ES-I3 (cell line): ENCODE data around the gene ZNF823.

Experiments
- H3K36me3 ChIP-seq: 2 replicates; pipeline ENCODE4 v1.6.1; 2013; ENCODE audit warnings: mild to moderate bottlenecking, low read length, control low read depth, moderate library complexity; ENCODE audit not compliant: insufficient read depth
- H3K4me1 ChIP-seq: 2 replicates; pipeline ENCODE4 v1.6.1; 2013; ENCODE audit warnings: mild to moderate bottlenecking, control low read depth, low read length; ENCODE audit not compliant: insufficient read depth
- H3K9ac ChIP-seq: 2 replicates; pipeline ENCODE4 v1.6.1; 2013; ENCODE audit warnings: low read depth, mild to moderate bottlenecking, low read length, moderate library complexity
- H3K9me3 ChIP-seq: 2 replicates; pipeline ENCODE4 v1.6.1; 2013; ENCODE audit warnings: mild to moderate bottlenecking, low read length, moderate library complexity; ENCODE audit not compliant: control insufficient read depth, insufficient read depth

Gene ZNF823

GRCh38 chr19:11705474-11705873, 33.3 kb downstream of the ZNF823 start:
- no peaks in the 10 kb centered on the region for H3K4me1 ChIP-seq
- H3K9me3 ChIP-seq: no peaks in the 10 kb centered on the region
- no peaks in the 10 kb centered on the region for H3K36me3 ChIP-seq
- H3K9ac ChIP-seq: no peak overlapping the region

GRCh38 chr19:11704626-11705025, 34.1 kb downstream of the ZNF823 start:
- H3K4me1 ChIP-seq: no peaks in the 10 kb centered on the region
- no peaks in the 10 kb centered on the region for H3K9me3 ChIP-seq
- no peaks in the 10 kb centered on the region for H3K36me3 ChIP-seq
- no peak overlapping the region for H3K9ac ChIP-seq

- H3K36me3 ChIP-seq: no peaks in the 10 kb centered on the region
- H3K9ac ChIP-seq: no peak overlapping the region
- no peaks in the 10 kb centered on the region for H3K4me1 ChIP-seq
- H3K9me3 ChIP-seq: no peaks in the 10 kb centered on the region
Observed at GRCh38 chr19:11699931-11700794, 38.6 kb downstream of the ZNF823 start.

GRCh38 chr19:11698231-11698630, 40.5 kb downstream of the ZNF823 start:
- H3K9me3 ChIP-seq: no peaks in the 10 kb centered on the region

GRCh38 chr19:11697284-11697855, 41.4 kb downstream of the ZNF823 start:
- no peaks in the 10 kb centered on the region for H3K9me3 ChIP-seq
- no peaks in the 10 kb centered on the region for H3K36me3 ChIP-seq
- no peak overlapping the region for H3K9ac ChIP-seq
- no peaks in the 10 kb centered on the region for H3K4me1 ChIP-seq

More at GRCh38 chr19:11698231-11698630, 40.5 kb downstream of the ZNF823 start:
- no peaks in the 10 kb centered on the region for H3K36me3 ChIP-seq
- no peaks in the 10 kb centered on the region for H3K4me1 ChIP-seq
- H3K9ac ChIP-seq: no peak overlapping the region

GRCh38 chr19:11694533-11695439, 44.0 kb downstream of the ZNF823 start:
- no peaks in the 10 kb centered on the region for H3K4me1 ChIP-seq
- H3K9me3 ChIP-seq: no peaks in the 10 kb centered on the region
- no peaks in the 10 kb centered on the region for H3K36me3 ChIP-seq
- H3K9ac ChIP-seq: peak overlapping the region; percentile 96

- Histone ChIP-seq H3K9ac (peak overlapping the region; percentile 96), H3K9me3 (no peaks in the 10 kb centered on the region), H3K4me1 (no peaks in the 10 kb centered on the region), H3K36me3 (no peaks in the 10 kb centered on the region)
Observed at GRCh38 chr19:11693505-11694499, 44.9 kb downstream of the ZNF823 start.

GRCh38 chr19:11692127-11692790, 46.5 kb downstream of the ZNF823 start:
- H3K9me3 ChIP-seq: peaks cover 6% of the 10 kb centered on the region
- no peak overlapping the region for H3K9ac ChIP-seq
- H3K4me1 ChIP-seq: no peaks in the 10 kb centered on the region
- no peaks in the 10 kb centered on the region for H3K36me3 ChIP-seq

- H3K9me3 ChIP-seq: peaks cover 26% of the 10 kb centered on the region
- no peaks in the 10 kb centered on the region for H3K4me1 ChIP-seq
- peaks cover 5% of the 10 kb centered on the region; the same call in 1 of the 2 replicates for H3K36me3 ChIP-seq
- no peak overlapping the region for H3K9ac ChIP-seq
Observed at GRCh38 chr19:11685676-11686650, 52.8 kb downstream of the ZNF823 start.

GRCh38 chr19:11684987-11685675, 53.6 kb downstream of the ZNF823 start:
- no peak overlapping the region for H3K9ac ChIP-seq
- H3K4me1 ChIP-seq: no peaks in the 10 kb centered on the region
- H3K36me3 ChIP-seq: peaks cover 5% of the 10 kb centered on the region; the same call in 1 of the 2 replicates
- H3K9me3 ChIP-seq: peaks cover 26% of the 10 kb centered on the region

- H3K36me3 ChIP-seq: peaks cover 5% of the 10 kb centered on the region; the same call in 1 of the 2 replicates
- H3K9me3 ChIP-seq: peaks cover 17% of the 10 kb centered on the region; the same call in 1 of the 2 replicates
Observed at GRCh38 chr19:11680689-11681302, 58.0 kb downstream of the ZNF823 start.

More at GRCh38 chr19:11680689-11681302, 58.0 kb downstream of the ZNF823 start:
- no peaks in the 10 kb centered on the region for H3K4me1 ChIP-seq
- no peak overlapping the region for H3K9ac ChIP-seq
